ENCODE measurements around the gene WNT2. TPM values are rescaled to one million over a fixed set of nuclear protein-coding genes. Genes with fewer than 3 reads are reported as not detected.

Gene WNT2
- polyA plus RNA-seq, 1 donor from 2014 or later, result not detected

- no peaks in the 10 kb centered on the region for H3K79me2 ChIP-seq (replicated peaks; ENCODE audit: insufficient read depth, low read length)
- H3K27me3 ChIP-seq (ENCODE audit: insufficient read depth, low read depth, low read length), result no peaks in the 10 kb centered on the region
- no peaks in the 10 kb centered on the region for H3K9me2 ChIP-seq (ENCODE audit: insufficient read depth, low read length)
- H4K20me1 ChIP-seq (ENCODE audit: insufficient read depth), result no peaks in the 10 kb centered on the region
- no peaks in the 10 kb centered on the region for H3K36me3 ChIP-seq (ENCODE audit: insufficient read depth, low read length)
- no peak overlapping the region for H3K4me3 ChIP-seq (ENCODE audit: low read length)
- no peak overlapping the region for H2AFZ ChIP-seq (ENCODE audit: low read depth, low read length)
- H3K9me3 ChIP-seq (ENCODE audit: low read length), result no peaks in the 10 kb centered on the region
- no peak overlapping the region for H3K27ac ChIP-seq (ENCODE audit: low read length)
- H3K9ac ChIP-seq (ENCODE audit: low read length), result no peak overlapping the region
- TF ChIP-seq EP300 (conservative IDR thresholded peaks at IDR 0.05; ENCODE audit: poor library complexity, severe bottlenecking), result no peak
- no peak for TF ChIP-seq RAD21 (conservative IDR thresholded peaks at IDR 0.05)
- TF ChIP-seq, protein P1, sequence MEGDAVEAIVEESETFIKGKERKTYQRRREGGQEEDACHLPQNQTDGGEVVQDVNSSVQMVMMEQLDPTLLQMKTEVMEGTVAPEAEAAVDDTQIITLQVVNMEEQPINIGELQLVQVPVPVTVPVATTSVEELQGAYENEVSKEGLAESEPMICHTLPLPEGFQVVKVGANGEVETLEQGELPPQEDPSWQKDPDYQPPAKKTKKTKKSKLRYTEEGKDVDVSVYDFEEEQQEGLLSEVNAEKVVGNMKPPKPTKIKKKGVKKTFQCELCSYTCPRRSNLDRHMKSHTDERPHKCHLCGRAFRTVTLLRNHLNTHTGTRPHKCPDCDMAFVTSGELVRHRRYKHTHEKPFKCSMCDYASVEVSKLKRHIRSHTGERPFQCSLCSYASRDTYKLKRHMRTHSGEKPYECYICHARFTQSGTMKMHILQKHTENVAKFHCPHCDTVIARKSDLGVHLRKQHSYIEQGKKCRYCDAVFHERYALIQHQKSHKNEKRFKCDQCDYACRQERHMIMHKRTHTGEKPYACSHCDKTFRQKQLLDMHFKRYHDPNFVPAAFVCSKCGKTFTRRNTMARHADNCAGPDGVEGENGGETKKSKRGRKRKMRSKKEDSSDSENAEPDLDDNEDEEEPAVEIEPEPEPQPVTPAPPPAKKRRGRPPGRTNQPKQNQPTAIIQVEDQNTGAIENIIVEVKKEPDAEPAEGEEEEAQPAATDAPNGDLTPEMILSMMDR (IDR thresholded peaks at IDR 0.05; ENCODE audit: poor library complexity, severe bottlenecking), result no peak
- no peak for TF ChIP-seq EZH2 (IDR thresholded peaks at IDR 0.05; ENCODE audit: borderline replicate concordance, insufficient read depth, low read length, poor library complexity, severe bottlenecking)
- TF ChIP-seq POLR2AphosphoS5 (IDR thresholded peaks at IDR 0.05), result no peak
- TF ChIP-seq REST (IDR thresholded peaks at IDR 0.05; ENCODE audit: borderline replicate concordance), result no peak
- no peak for TF ChIP-seq SMC3 (conservative IDR thresholded peaks at IDR 0.05; ENCODE audit: poor library complexity)
- TF ChIP-seq MXI1 (conservative IDR thresholded peaks at IDR 0.05; ENCODE audit: poor library complexity, severe bottlenecking), result no peak
- TF ChIP-seq TAF1 (IDR thresholded peaks at IDR 0.05; ENCODE audit: low read depth), result no peak
- no peaks in the 10 kb centered on the region for H3F3A ChIP-seq (ENCODE audit: insufficient read depth, low read length, poor library complexity, severe bottlenecking)
- no peak overlapping the region for H3K4me2 ChIP-seq (ENCODE audit: low read length)
Measured at GRCh38 chr7:117243390-117243789, 79.5 kb downstream of the WNT2 start.

- Histone ChIP-seq H3K9me2 (ENCODE audit: insufficient read depth, low read length) (no peaks in the 10 kb centered on the region), H3K36me3 (ENCODE audit: insufficient read depth, low read length) (no peaks in the 10 kb centered on the region), H3F3A (ENCODE audit: insufficient read depth, low read length, poor library complexity, severe bottlenecking) (no peaks in the 10 kb centered on the region), H3K27me3 (ENCODE audit: insufficient read depth, low read depth, low read length) (no peaks in the 10 kb centered on the region), H2AFZ (ENCODE audit: low read depth, low read length) (no peak overlapping the region), H3K9me3 (ENCODE audit: low read length) (no peaks in the 10 kb centered on the region), H3K4me3 (ENCODE audit: low read length) (no peak overlapping the region), H3K9ac (ENCODE audit: low read length) (no peak overlapping the region), H3K79me2 (replicated peaks; ENCODE audit: insufficient read depth, low read length) (no peaks in the 10 kb centered on the region), H3K4me2 (ENCODE audit: low read length) (no peak overlapping the region), H3K27ac (ENCODE audit: low read length) (no peak overlapping the region), H4K20me1 (ENCODE audit: insufficient read depth) (no peaks in the 10 kb centered on the region)
- no peak for TF ChIP-seq EP300 (conservative IDR thresholded peaks at IDR 0.05; ENCODE audit: poor library complexity, severe bottlenecking)
- TF ChIP-seq POLR2AphosphoS5 (IDR thresholded peaks at IDR 0.05), result no peak
- no peak for TF ChIP-seq REST (IDR thresholded peaks at IDR 0.05; ENCODE audit: borderline replicate concordance)
- TF ChIP-seq EZH2 (IDR thresholded peaks at IDR 0.05; ENCODE audit: borderline replicate concordance, insufficient read depth, low read length, poor library complexity, severe bottlenecking), result no peak
- TF ChIP-seq MXI1 (conservative IDR thresholded peaks at IDR 0.05; ENCODE audit: poor library complexity, severe bottlenecking), result no peak
- TF ChIP-seq, protein P1 (IDR thresholded peaks at IDR 0.05; ENCODE audit: poor library complexity, severe bottlenecking), result no peak
- TF ChIP-seq TAF1 (IDR thresholded peaks at IDR 0.05; ENCODE audit: low read depth), result no peak
- no peak for TF ChIP-seq RAD21 (conservative IDR thresholded peaks at IDR 0.05)
- TF ChIP-seq SMC3 (conservative IDR thresholded peaks at IDR 0.05; ENCODE audit: poor library complexity), result no peak
Measured at GRCh38 chr7:117241088-117241487, 81.8 kb downstream of the WNT2 start.
